ENCODE results near the gene UBB. TPM values are rescaled to one million over a fixed set of nuclear protein-coding genes. Genes with fewer than 3 reads are reported as not detected.

Gene UBB
- total RNA-seq, 1 experiment from 2014 or later = 2,970 TPM

DNA sequence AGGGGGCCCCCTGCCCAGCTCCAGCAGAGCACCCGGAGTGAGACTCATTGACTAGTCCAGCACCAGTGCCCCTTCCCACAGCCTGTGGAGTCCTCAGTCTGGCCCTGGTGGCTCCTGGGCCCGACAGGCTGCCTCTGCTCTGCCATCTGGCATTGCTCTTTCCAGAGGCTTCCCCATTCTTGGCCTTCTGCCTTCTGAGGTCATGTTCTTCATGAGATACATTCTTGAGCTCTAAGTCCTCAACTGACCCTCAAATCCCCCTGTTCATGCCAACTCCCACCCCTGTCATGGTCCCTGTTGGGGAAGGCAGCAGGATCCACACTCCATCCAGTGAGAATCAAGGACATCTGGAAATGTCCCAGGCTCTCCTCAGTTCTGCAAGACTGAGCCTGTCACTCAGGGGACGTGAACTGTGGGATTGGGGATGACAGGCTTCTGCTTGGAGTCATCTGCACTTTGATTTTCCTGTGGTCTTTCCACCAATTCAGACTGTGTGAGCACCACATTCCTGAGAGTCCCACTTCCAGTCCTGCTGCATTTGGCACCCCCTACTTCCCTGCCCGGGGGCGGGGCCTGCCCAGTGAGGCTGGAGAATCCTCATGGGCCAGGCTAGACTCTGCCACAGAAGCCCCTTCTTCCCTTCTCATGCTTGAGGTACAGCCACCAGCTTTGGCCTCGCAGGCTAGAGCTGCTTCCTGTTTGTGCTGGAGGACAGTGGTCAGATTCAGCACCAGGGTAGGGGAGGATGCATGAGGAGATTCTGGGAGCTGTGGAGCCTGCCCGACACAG lies 37.2 kb downstream of the UBB start:
- Histone ChIP-seq H3K9me2 (replicated peaks; ENCODE audit: low read length) (no peaks in the 10 kb centered on the region), H3K27ac (ENCODE audit: low read length) (peak overlapping the region; percentile 85; the same call in 1 of the 2 replicates), H3K79me2 (ENCODE audit: low read length) (no peaks in the 10 kb centered on the region), H3K36me3 (ENCODE audit: low read depth, low read length) (no peaks in the 10 kb centered on the region), H2AFZ (ENCODE audit: low read length) (no peak overlapping the region), H3K4me3 (ENCODE audit: low read length) (no peak overlapping the region), H3K9ac (ENCODE audit: low read length) (no peak overlapping the region), H3F3A (ENCODE audit: low read length, unreplicated experiment) (peaks cover 7% of the 10 kb centered on the region), H4K20me1 (ENCODE audit: low read length) (no peaks in the 10 kb centered on the region), H3K27me3 (ENCODE audit: low read length) (no peaks in the 10 kb centered on the region), H3K4me1 (ENCODE audit: insufficient read depth, low read length) (peaks cover 31% of the 10 kb centered on the region), H3K4me2 (ENCODE audit: low read length) (no peak overlapping the region), H3K9me3 (ENCODE audit: low read length) (no peaks in the 10 kb centered on the region)
- CTCF ChIA-PET = no interaction called here
- ATAC-seq (no peak), DNase-seq (peak; percentile 37)
- intact Hi-C loops (cut with micrococcal nuclease) = no loop called here
- BruUV-seq (replicated peaks) = no TSS peak
- no peak for TF ChIP-seq EZH2 (IDR thresholded peaks at IDR 0.05; ENCODE audit: low read length, unreplicated experiment)
- no peak for TF ChIP-seq CTCF (conservative IDR thresholded peaks at IDR 0.05; ENCODE audit: low read depth, low read length)
- TF ChIP-seq EZH2phosphoT487 (IDR thresholded peaks at IDR 0.05; ENCODE audit: borderline replicate concordance, low read length) = no peak
- POLR2A ChIA-PET (ENCODE audit: unreplicated experiment) = no interaction called here

GRCh38 chr17:16418685-16419068 lies 37.8 kb downstream of the UBB start:
- Histone ChIP-seq H3K79me2 (ENCODE audit: low read length) (no peaks in the 10 kb centered on the region), H4K20me1 (ENCODE audit: low read length) (no peaks in the 10 kb centered on the region), H3K4me2 (ENCODE audit: low read length) (peak overlapping the region; percentile 72; the same call in 1 of the 2 replicates), H3K27me3 (ENCODE audit: low read length) (no peaks in the 10 kb centered on the region), H3K36me3 (ENCODE audit: low read depth, low read length) (no peaks in the 10 kb centered on the region), H3K9ac (ENCODE audit: low read length) (no peak overlapping the region), H2AFZ (ENCODE audit: low read length) (no peak overlapping the region), H3K4me1 (ENCODE audit: insufficient read depth, low read length) (peaks cover 31% of the 10 kb centered on the region), H3K27ac (ENCODE audit: low read length) (peak overlapping the region; percentile 85), H3K9me3 (ENCODE audit: low read length) (no peaks in the 10 kb centered on the region), H3K4me3 (ENCODE audit: low read length) (no peak overlapping the region), H3F3A (ENCODE audit: low read length, unreplicated experiment) (peaks cover 7% of the 10 kb centered on the region), H3K9me2 (replicated peaks; ENCODE audit: low read length) (no peaks in the 10 kb centered on the region)
- CTCF ChIA-PET = interaction anchor here (1.0 kb wide), 1 partner anchor 9 kb away, joined by 3 read pairs; no protein-coding TSS in a partner anchor
- ATAC-seq = no peak
- no peak for TF ChIP-seq EZH2phosphoT487 (IDR thresholded peaks at IDR 0.05; ENCODE audit: borderline replicate concordance, low read length)
- TF ChIP-seq CTCF (conservative IDR thresholded peaks at IDR 0.05; ENCODE audit: low read depth, low read length) = no peak
- TF ChIP-seq EZH2 (IDR thresholded peaks at IDR 0.05; ENCODE audit: low read length, unreplicated experiment) = no peak
- intact Hi-C loops (cut with micrococcal nuclease) = loop anchor here (1.0 kb wide), 1 partner anchor 40 kb away; no protein-coding TSS in a partner anchor
- BruUV-seq (replicated peaks) = no TSS peak
- DNase-seq = no peak
- POLR2A ChIA-PET (ENCODE audit: unreplicated experiment) = no interaction called here
